Stimulated activated memory B cell treated with anti-CD40 and anti-IgM and Interleukin-4, amounts not matched to agents 10 μg/mL and 1 μg/mL and 100 μg/mL, for 72 hours (primary cell): ENCODE measurements around the gene APC.
"Not testable (repeated sequence)": the region's sequence is repeated elsewhere in the genome, so short reads cannot be mapped to it uniquely, and the experiment has no call there.

Experiments
- ATAC-seq: fragments of 150-1000 bp; cut with Tn5 transposase; 2 replicates; pipeline ENCODE4 v1.10.0; 2021
- H3K27ac Mint-ChIP-seq: one replicate; pipeline ENCODE4 v1.8.0; 2022; ENCODE audit warnings: mild to moderate bottlenecking, mixed read lengths
- H3K27me3 Mint-ChIP-seq: one replicate; pipeline ENCODE4 v1.8.0; 2022; ENCODE audit warnings: mixed read lengths
- H3K36me3 Mint-ChIP-seq: one replicate; pipeline ENCODE4 v1.8.0; 2022; ENCODE audit warnings: mixed read lengths
- H3K4me1 Mint-ChIP-seq: one replicate; pipeline ENCODE4 v1.8.0; 2022; ENCODE audit warnings: mixed read lengths
- H3K4me3 Mint-ChIP-seq: one replicate; pipeline ENCODE4 v1.8.0; 2022; ENCODE audit warnings: mild to moderate bottlenecking, moderate library complexity, mixed read lengths
- H3K9me3 Mint-ChIP-seq: one replicate; pipeline ENCODE4 v1.8.0; 2022; ENCODE audit warnings: mixed read lengths

APC gene

DNA sequence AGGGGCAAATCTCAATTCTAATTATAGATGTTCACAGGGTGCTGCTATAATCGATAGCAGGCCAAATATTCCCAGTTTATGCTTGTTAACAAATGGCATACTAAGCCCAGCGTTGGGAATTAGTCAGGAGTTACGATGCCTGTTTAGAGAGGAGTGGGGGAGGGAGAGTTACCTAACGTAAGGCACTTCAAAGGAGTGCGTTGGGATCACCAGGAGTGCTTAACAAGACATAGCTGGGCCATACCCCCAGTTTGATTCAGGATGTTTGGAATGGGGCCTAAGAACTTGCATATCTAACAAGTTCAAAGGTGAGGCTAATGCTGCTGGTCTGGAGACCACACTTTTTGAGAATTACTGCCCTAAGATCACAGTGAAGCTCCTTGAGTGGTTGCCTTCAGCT lies 108.9 kb downstream of the APC start:
- no peak for ATAC-seq
- H3K27me3 Mint-ChIP-seq, result no peaks in the 10 kb centered on the region
- no peak overlapping the region for H3K4me3 Mint-ChIP-seq
- H3K4me1 Mint-ChIP-seq, result peaks cover 4% of the 10 kb centered on the region
- no peaks in the 10 kb centered on the region for H3K9me3 Mint-ChIP-seq
- H3K36me3 Mint-ChIP-seq, result peaks cover 5% of the 10 kb centered on the region
- no peak overlapping the region for H3K27ac Mint-ChIP-seq

DNA sequence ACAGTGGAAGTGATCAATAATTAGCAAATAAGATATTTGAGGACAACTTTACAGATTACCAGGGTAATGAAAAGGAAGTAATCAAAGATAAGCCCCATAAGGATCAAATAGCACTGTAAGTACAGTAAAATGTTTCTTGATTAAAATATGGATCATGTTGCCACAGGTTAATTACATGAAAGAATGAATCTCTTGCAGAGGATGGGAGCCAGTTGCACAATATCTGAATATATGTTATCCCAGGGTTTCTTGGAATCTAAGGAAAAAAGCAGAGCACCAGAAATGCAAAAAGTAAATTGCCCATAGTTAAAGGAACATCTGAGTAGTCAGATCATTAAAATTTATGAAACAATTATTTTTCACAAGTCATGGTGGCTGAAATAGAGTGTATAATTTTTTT lies 109.6 kb downstream of the APC start:
- Mint-ChIP-seq H3K4me1 (peaks cover 4% of the 10 kb centered on the region), H3K4me3 (no peak overlapping the region), H3K36me3 (peaks cover 5% of the 10 kb centered on the region), H3K27me3 (no peaks in the 10 kb centered on the region), H3K9me3 (no peaks in the 10 kb centered on the region), H3K27ac (no peak overlapping the region)
- ATAC-seq, result no peak

DNA sequence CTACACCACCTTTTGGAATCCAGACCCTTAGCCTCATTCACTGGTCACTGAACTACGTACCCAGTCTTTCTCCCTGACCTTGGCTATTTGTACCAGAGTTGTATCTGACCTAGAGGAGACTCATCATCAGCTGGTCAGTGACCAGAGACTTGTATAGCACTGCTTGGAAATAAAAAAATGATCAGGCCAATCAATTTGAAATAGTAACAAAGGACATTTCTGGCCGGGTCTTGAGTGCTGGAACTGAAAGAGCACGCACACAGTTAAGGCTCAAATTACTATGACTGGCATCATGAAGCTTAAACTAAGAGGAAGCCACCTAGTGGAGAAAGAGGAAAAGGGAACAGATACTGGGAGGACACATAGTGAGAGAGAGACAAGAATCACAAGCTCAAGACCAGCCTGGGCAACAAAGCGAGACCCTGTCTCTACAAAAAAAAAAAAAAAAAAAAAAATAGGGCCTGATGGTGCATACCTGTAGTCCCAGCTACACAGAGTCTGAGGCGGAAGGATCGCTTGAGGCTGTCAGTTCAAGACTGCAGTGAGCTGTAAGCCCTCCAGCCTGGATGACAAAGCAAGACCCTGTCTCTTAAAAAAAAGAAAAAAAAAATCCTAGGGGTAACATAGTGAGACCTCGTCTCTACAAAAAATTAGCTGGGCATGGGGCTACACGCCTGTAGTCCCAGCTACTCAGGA lies 110.6 kb downstream of the APC start:
- Mint-ChIP-seq H3K36me3 (no peaks in the 10 kb centered on the region), H3K27me3 (no peaks in the 10 kb centered on the region), H3K4me3 (no peak overlapping the region), H3K9me3 (no peaks in the 10 kb centered on the region), H3K27ac (no peak overlapping the region), H3K4me1 (peaks cover 4% of the 10 kb centered on the region)
- ATAC-seq, result peak; percentile 98

DNA sequence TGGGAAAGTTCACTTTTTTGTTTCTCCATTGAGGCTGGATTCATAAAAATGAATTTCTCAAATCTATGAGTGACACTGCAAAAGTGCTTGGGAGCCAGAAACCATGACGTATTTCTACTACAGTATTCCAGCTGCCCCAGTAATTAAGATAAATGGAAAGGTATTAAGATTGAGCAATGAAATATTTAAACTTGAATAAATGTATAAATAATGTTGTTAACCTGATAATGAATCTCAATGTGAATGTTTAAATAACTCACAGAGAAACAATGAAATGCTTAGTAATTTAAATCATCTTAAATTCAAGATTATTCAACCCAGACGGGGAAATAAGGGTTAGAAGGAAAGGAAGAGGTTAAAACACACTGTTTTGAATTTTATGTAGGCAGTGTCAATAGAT lies 112.2 kb downstream of the APC start:
- H3K27me3 Mint-ChIP-seq, result peaks cover 8% of the 10 kb centered on the region
- no peak for ATAC-seq
- H3K4me1 Mint-ChIP-seq, result peaks cover 4% of the 10 kb centered on the region
- peaks cover 4% of the 10 kb centered on the region for H3K9me3 Mint-ChIP-seq
- H3K36me3 Mint-ChIP-seq, result peaks cover 6% of the 10 kb centered on the region
- H3K4me3 Mint-ChIP-seq, result no peak overlapping the region
- no peak overlapping the region for H3K27ac Mint-ChIP-seq

DNA sequence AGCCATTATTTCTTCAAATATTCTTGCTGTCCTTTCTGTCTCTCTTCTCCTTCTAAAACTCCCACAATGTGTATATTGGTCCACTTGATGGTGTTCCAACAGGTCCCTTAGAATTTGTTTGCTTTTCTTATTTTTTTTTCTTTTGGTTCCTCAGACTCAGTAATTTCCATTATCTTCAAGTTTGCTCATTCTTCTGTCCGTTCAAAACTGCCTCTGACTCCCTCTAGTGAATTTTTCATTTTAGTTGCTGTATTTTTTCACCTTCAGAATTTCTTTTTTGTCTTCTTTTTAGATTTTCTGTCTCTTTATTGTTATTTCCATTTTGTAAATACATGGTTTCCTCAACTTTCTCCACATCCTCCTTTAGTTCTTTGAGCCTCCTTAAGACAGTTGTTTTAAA lies 117.0 kb downstream of the APC start:
- Mint-ChIP-seq H3K4me3 (no peak overlapping the region), H3K4me1 (no peaks in the 10 kb centered on the region), H3K27ac (no peak overlapping the region), H3K27me3 (peaks cover 26% of the 10 kb centered on the region), H3K9me3 (peaks cover 14% of the 10 kb centered on the region), H3K36me3 (peaks cover 12% of the 10 kb centered on the region)
- no peak for ATAC-seq

DNA sequence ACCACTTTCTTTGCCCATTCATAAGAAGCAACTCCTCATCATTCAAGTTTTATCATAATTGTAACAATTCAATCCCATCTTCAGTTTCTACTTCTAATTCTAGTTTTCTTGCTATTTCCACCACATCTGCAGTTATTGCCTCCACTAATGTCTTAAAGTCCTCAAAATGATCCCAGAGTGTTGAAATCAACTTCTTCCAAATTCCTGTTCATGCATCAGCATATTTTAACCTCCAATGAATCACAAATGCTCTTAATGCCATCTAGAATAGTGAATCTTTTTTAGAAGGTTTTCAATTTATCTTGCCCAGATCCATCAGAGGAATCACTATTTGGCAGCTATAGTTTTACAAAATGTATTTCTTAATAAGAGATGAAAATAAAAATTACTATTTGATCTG lies 120.2 kb downstream of the APC start:
- H3K27me3 Mint-ChIP-seq, result peaks cover 26% of the 10 kb centered on the region
- peaks cover 12% of the 10 kb centered on the region for H3K36me3 Mint-ChIP-seq
- H3K4me3 Mint-ChIP-seq, result no peak overlapping the region
- no peak overlapping the region for H3K27ac Mint-ChIP-seq
- no peak for ATAC-seq
- H3K9me3 Mint-ChIP-seq, result peaks cover 14% of the 10 kb centered on the region
- H3K4me1 Mint-ChIP-seq, result peaks cover 17% of the 10 kb centered on the region

DNA sequence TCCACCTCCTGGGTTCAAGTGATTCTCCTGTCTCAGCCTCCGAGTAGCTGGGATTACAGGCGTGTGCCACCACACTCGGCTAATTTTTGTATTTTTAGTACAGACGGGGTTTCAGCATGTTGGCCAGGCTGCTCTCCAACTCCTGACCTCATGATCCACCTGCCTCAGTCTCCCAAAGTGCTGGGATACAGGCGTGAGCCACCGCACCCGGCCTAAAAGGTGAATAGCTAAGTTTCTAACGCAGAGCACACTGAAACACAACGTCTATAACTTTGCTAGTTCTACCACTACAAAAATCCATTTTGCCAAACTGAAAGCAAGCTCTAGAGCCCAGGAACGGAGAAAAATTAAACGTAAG lies 122.9 kb downstream of the APC start:
- H3K9me3 Mint-ChIP-seq, ATAC-seq, H3K36me3 Mint-ChIP-seq: not testable (repeated sequence)
- Mint-ChIP-seq H3K4me3 (peak overlapping the region; percentile 95), H3K27ac (peak overlapping the region; percentile 98), H3K27me3 (peaks cover 12% of the 10 kb centered on the region), H3K4me1 (peaks cover 26% of the 10 kb centered on the region)

DNA sequence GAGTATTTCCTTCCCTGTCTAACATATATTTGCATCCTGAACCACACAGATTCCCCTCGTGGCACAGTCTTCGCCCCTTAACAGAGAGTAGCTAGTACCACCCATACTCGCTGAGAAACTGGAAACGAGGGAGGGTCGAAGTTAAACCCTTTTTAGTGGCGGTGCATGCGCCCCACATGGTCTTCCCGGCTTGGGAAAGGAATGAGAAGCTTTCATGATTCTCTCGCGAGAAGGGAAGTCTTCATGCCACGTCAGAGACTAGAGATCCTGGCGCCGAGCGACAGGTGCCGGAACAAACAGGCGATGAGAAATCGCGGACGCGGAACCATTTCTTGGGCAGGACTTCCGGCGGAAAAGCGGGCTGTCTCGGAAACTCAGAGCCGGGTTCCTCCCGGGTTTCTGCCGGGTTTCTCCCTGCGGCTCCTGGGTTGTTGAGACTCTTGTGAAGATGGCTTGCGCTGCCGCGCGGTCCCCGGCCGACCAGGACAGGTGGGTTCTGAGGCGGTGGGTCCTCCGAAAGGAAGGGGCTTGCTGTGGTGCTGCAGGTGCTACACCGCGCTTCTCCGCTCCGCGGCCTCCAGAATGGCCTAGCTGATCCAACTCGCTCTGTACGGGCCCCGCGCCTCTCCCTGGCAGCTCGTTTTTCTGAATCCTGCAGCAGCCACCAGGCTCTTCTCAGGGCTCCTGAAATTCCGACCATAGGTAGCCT lies 123.4 kb downstream of the APC start, which contains the start of gene SRP19:
Gene SRP19, plus strand, starts transcription at position 359 of the 709 bp plus-strand sequence. Its CDS starts 90 bp downstream, at position 449.
- Mint-ChIP-seq H3K9me3 (peaks cover 2% of the 10 kb centered on the region), H3K36me3 (peaks cover 6% of the 10 kb centered on the region), H3K4me3 (peak within 1 kb of the TSS; percentile 95), H3K27ac (peak within 1 kb of the TSS; percentile 98), H3K27me3 (peaks cover 7% of the 10 kb centered on the region), H3K4me1 (peaks cover 26% of the 10 kb centered on the region)
- ATAC-seq, result peak; percentile 98

DNA sequence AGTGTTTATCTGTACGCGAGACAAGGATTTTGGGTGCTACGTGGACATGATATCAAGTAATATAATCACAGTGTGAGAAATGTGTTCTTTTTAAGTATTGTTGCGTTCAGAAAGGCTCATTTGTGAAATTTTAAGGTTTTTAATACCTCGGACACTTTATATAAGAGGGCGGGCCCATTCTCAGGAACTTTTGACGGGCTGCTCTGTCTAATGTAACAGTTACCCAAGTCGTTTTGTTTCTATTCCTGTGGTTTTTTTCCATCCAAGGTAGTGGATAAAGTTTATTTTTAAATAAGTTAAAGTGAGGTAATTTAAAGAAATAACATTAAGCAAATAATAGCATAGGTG lies 123.9 kb downstream of the APC start:
- H3K27ac Mint-ChIP-seq, result peak overlapping the region; percentile 98
- peaks cover 8% of the 10 kb centered on the region for H3K36me3 Mint-ChIP-seq
- H3K27me3 Mint-ChIP-seq, result peaks cover 1% of the 10 kb centered on the region
- no peak for ATAC-seq
- peak overlapping the region; percentile 95 for H3K4me3 Mint-ChIP-seq
- H3K9me3 Mint-ChIP-seq, result no peaks in the 10 kb centered on the region
- H3K4me1 Mint-ChIP-seq, result peaks cover 26% of the 10 kb centered on the region

DNA sequence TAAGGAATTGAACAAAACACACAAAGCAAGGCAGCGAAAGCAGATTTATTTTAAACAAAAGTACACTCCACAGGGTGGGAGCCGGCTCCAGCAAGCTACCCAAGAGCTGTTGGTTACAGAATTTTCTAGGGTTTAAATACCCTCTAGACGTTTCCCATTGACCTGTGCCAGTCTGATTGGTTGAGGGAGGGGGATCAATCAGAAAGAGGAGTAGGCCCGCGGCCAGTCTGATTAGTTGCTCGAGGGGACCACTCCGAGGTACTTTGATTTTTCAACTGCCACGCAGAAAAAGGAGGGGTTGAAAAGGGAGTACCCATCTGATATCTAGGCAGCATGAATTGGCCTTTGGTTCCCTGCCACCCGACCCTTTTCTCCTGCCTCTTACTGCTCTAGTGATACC lies 124.4 kb downstream of the APC start:
- ATAC-seq, result no peak
- H3K27me3 Mint-ChIP-seq, result no peaks in the 10 kb centered on the region
- H3K4me1 Mint-ChIP-seq, result peaks cover 31% of the 10 kb centered on the region
- peak overlapping the region; percentile 95 for H3K4me3 Mint-ChIP-seq
- peaks cover 13% of the 10 kb centered on the region for H3K36me3 Mint-ChIP-seq
- peak overlapping the region; percentile 98 for H3K27ac Mint-ChIP-seq
- no peaks in the 10 kb centered on the region for H3K9me3 Mint-ChIP-seq

DNA sequence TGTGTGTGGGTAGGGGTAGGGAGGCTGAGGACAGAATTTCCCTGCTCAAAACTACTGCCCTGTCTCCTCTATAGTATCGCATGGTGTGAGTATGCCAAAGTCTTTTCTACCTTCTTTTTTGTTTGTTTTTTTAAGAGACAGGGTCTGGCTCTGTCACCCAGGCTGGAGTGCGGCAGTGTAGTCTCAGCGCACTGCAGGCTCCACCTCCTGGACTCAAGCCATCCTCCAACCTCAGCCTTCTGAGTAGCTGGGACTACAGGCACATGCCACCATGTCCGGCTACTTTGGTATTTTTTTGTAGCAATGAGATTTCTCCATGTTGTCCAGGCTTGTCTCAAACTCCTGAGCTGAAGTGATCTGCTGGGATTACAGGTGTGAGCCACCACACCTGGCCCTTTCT lies 125.9 kb downstream of the APC start:
- Mint-ChIP-seq H3K4me1 (peaks cover 36% of the 10 kb centered on the region), H3K4me3 (no peak overlapping the region), H3K9me3 (no peaks in the 10 kb centered on the region), H3K36me3 (peaks cover 27% of the 10 kb centered on the region), H3K27ac (no peak overlapping the region), H3K27me3 (no peaks in the 10 kb centered on the region)
- ATAC-seq, result no peak

DNA sequence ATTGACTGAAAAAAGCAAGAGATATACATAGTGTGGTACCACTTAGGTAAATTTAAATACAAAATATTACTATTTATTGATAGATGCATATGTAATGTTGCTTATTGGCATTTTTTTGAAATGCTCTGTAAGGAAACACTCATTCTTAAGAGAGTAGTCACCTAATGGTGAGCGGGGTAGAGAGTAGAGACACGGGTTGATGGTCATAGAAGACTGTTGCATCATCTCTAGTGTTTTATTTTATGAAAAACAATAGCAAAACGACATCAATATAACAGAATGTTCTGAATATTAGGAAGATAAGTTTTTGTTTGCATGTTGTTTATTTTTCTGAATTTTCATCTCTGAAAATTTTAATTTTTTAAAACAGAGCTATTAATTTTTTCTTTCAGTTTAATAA lies 127.4 kb downstream of the APC start:
- Mint-ChIP-seq H3K36me3 (peaks cover 40% of the 10 kb centered on the region), H3K4me3 (no peak overlapping the region), H3K4me1 (peaks cover 36% of the 10 kb centered on the region), H3K27me3 (no peaks in the 10 kb centered on the region), H3K9me3 (no peaks in the 10 kb centered on the region), H3K27ac (no peak overlapping the region)
- ATAC-seq, result no peak

DNA sequence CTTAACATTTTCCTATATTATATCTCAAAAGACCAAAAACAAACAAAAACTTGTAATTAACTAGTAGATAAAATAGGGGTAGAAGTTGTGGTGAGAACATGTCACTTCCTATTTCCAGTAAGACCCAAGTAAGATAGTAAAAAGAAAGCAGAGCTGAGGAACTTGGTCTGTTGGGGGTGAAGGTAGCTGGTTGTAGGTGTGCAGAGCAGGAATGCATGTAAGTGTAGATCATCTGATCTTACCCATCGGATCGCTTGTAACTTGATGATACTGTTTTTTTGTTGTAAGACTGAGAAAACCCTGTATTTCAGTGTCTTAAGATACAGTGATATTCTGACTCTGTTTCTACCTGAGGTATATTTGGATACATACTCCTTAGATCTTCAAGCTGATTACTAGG lies 129.1 kb downstream of the APC start:
- no peaks in the 10 kb centered on the region for H3K9me3 Mint-ChIP-seq
- no peak overlapping the region for H3K4me3 Mint-ChIP-seq
- no peaks in the 10 kb centered on the region for H3K27me3 Mint-ChIP-seq
- peak overlapping the region; percentile 53 for H3K27ac Mint-ChIP-seq
- H3K4me1 Mint-ChIP-seq, result peaks cover 27% of the 10 kb centered on the region
- no peak for ATAC-seq
- peaks cover 50% of the 10 kb centered on the region for H3K36me3 Mint-ChIP-seq

DNA sequence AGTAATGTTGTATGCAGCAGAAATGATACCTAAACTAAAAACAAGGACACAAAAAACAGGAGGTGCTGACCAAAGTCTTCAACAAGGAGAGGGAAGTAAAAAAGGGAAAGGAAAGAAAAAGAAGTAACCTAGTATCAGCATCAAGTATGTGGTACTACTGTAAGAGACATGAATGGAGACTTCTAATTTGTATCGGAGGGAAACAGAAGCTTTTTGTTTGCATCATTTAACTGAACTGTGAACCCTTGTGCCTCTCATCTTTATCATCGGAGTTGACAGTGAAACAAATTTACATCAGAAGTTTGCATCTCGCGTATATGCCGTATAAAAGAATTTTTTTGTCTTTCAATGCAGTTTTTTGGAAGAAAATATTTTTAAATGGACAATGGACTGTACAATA lies 129.7 kb downstream of the APC start:
- Mint-ChIP-seq H3K4me3 (no peak overlapping the region), H3K27ac (peak overlapping the region; percentile 53), H3K27me3 (no peaks in the 10 kb centered on the region), H3K9me3 (no peaks in the 10 kb centered on the region), H3K36me3 (peaks cover 52% of the 10 kb centered on the region), H3K4me1 (peaks cover 24% of the 10 kb centered on the region)
- no peak for ATAC-seq

DNA sequence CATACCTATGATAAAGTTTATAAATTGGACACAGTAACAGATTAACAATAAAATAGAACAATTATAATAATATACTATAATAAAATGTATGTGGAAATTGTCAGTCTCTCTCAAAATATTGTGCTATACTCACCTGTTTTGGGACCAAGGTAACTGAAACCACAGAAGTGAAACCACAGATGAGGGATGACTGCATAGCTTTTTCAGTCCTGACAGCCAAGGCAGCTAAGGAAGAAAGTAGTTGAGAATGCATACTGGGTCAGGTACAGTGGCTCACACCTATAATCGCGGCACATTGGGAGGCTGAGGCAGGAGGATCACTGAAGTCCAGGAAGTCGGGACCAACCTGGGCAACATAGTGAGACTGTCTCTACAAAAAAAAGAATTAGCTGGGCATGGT lies 132.3 kb downstream of the APC start:
- H3K4me1 Mint-ChIP-seq, result peaks cover 10% of the 10 kb centered on the region
- H3K27me3 Mint-ChIP-seq, result no peaks in the 10 kb centered on the region
- ATAC-seq, result no peak
- H3K9me3 Mint-ChIP-seq, result no peaks in the 10 kb centered on the region
- no peak overlapping the region for H3K4me3 Mint-ChIP-seq
- H3K36me3 Mint-ChIP-seq, result peaks cover 52% of the 10 kb centered on the region
- H3K27ac Mint-ChIP-seq, result peak overlapping the region; percentile 48

DNA sequence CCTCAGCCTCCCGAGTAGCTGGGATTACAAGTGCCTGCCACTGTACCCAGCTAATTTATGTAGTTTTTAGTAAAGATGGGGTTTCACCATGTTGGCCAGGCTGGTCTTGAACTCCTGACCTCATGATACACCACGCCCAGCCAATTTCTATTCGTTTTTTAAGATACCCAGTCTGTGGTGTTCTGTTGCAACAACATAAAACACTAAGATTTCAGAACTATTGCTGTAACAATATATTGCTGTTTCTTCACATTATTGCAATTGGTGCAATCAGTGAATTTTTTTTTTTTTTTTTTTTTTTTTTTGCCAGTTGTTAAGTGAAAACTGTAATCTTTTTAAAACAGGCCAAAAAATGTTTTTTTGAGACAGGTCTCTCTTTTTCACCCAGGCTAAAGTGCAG lies 133.3 kb downstream of the APC start:
- Mint-ChIP-seq H3K4me1 (peaks cover 10% of the 10 kb centered on the region), H3K9me3 (no peaks in the 10 kb centered on the region), H3K27me3 (no peaks in the 10 kb centered on the region), H3K36me3 (peaks cover 52% of the 10 kb centered on the region), H3K27ac (no peak overlapping the region), H3K4me3 (no peak overlapping the region)
- ATAC-seq, result no peak
